Measurements from ENCODE around the gene SPANXB1.
"Not testable (repeated sequence)": the region's sequence is repeated elsewhere in the genome, so short reads cannot be mapped to it uniquely, and the experiment has no call there.

SPANXB1 gene, protein sequence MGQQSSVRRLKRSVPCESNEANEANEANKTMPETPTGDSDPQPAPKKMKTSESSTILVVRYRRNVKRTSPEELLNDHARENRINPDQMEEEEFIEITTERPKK

DNA sequence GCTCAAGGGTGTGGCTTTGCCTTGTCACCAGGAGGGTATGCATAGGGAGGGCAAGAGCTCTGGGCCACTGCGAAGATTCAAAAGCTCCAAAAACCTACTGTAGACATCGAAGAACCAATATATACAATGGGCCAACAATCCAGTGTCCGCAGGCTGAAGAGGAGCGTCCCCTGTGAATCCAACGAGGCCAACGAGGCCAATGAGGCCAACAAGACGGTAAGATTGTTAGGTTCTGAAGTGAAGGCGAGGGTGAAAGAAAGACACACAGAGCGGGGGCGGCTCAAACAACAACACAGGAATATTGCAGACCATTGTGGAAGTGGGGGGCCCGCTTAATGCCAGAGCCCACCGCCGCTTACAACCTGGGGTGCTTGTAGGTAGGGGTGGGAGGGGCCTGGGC, at the start of gene SPANXB1:
Gene SPANXB1 (plus strand): TSS at position 27 of the 400 bp plus-strand sequence. CDS start 100 bp downstream, at position 127.
- H3K27me3 ChIP-seq (ENCODE audit: control insufficient read depth in 1 of 2, insufficient read depth in 2 of 2, low read length in 2 of 2); H3K9ac ChIP-seq (ENCODE audit: low read length in 2 of 2); H3K27ac ChIP-seq (ENCODE audit: low read length); H3K4me3 ChIP-seq (ENCODE audit: low read length in 2 of 2); H3K9me3 ChIP-seq (ENCODE audit: control insufficient read depth in 2 of 2, low read length in 2 of 2); H3K4me1 ChIP-seq (ENCODE audit: control insufficient read depth, insufficient read depth, low read length); H3K36me3 ChIP-seq (ENCODE audit: control insufficient read depth in 2 of 2, insufficient read depth in 2 of 2, low read length in 2 of 2): not testable (repeated sequence)

DNA sequence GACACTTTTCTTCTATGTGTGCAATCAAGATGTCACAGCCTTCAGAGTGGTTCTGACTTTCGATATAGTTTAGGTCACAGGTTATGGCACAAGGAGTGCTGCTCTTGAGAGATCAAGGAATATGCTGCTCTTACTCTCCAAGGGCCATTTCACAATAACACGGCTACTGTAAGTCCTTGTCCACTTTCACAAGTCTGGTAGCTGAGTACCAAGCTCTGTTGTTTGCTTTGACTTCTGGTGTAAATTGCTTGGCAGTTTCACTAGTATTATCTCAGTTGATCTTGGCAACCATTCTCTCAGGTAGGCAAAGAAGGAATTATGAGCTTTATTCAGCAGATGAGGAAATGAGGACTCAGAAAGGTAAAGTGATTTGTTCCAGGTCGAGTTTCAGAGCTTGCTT, 35.4 kb upstream of the SPANXB1 start:
- H3K4me1 ChIP-seq (ENCODE audit: control insufficient read depth, insufficient read depth, low read length), result no peaks in the 10 kb centered on the region
- H3K27ac ChIP-seq (ENCODE audit: low read length), result no peak overlapping the region
- peaks cover 0 to 2% of the 10 kb centered on the region in 2 donors for H3K9me3 ChIP-seq (ENCODE audit: control insufficient read depth in 2 of 2, low read length in 2 of 2)
- H3K27me3 ChIP-seq (ENCODE audit: control insufficient read depth in 1 of 2, insufficient read depth in 2 of 2, low read length in 2 of 2), result no peaks in the 10 kb centered on the region
- H3K36me3 ChIP-seq (ENCODE audit: control insufficient read depth in 2 of 2, insufficient read depth in 2 of 2, low read length in 2 of 2), result no peaks in the 10 kb centered on the region
- H3K4me3 ChIP-seq (ENCODE audit: low read length in 2 of 2), result no peak overlapping the region
- no peak overlapping the region for H3K9ac ChIP-seq (ENCODE audit: low read length in 2 of 2)

DNA sequence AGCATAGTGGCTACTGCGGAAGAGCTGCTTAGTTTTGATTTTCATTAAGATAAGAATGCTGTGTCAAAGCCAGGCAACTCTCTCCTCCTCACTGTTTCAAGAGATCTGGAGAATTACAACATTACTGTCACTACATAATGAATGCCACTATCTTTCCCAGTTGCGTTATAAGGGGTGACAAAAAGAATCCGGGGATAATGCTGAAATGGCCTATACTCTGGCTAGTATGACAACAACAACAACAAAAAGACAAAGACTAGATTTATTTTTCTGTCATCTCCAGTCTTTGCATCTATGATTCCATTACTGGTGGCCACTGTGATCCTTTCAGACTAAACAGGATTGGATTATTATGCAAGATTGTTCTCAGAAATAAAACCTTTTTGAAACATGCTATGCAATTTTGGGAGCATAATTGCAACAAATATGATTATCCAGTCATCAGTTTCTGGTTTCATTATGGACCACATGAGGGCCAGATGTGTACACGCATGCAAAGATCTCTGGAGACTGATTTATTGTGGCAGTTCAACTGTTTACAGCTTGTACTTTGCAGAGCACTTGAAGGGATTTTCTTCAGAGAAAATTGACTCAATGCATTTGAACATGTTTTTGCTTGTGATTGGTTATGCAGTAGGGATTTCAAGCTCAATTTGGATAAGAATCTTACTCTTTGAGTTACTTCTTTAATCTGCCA, 31.1 kb upstream of the SPANXB1 start:
- Histone ChIP-seq H3K9ac (ENCODE audit: low read length in 2 of 2) (no peak overlapping the region), H3K9me3 (ENCODE audit: control insufficient read depth in 2 of 2, low read length in 2 of 2) (peaks cover 0 to 2% of the 10 kb centered on the region in 2 donors), H3K4me1 (ENCODE audit: control insufficient read depth, insufficient read depth, low read length) (no peaks in the 10 kb centered on the region), H3K36me3 (ENCODE audit: control insufficient read depth in 2 of 2, insufficient read depth in 2 of 2, low read length in 2 of 2) (no peaks in the 10 kb centered on the region), H3K4me3 (ENCODE audit: low read length in 2 of 2) (no peak overlapping the region), H3K27me3 (ENCODE audit: control insufficient read depth in 1 of 2, insufficient read depth in 2 of 2, low read length in 2 of 2) (no peaks in the 10 kb centered on the region), H3K27ac (ENCODE audit: low read length) (no peak overlapping the region)

DNA sequence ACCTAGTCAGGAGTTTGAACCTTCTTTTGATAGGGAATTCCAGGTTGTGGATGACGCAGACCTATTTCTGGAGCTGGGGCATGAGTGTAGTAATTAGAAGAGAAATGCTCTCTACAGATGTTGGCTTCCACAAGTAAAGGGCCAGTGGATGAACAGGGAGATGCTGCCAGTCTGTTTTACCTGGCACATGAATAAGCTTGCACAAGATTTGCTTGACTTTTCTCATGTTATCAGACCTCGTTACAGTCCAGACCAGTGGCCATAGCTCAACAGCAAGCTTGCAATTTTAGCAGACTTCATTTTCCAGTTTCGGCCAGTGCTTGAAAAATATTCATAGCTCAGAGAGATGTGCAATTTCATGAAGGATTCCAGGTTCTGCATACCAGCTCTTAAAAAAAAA, 26.9 kb upstream of the SPANXB1 start:
- Histone ChIP-seq H3K9ac (ENCODE audit: low read length in 2 of 2) (no peak overlapping the region), H3K4me3 (ENCODE audit: low read length in 2 of 2) (no peak overlapping the region), H3K27ac (ENCODE audit: low read length) (no peak overlapping the region), H3K4me1 (ENCODE audit: control insufficient read depth, insufficient read depth, low read length) (no peaks in the 10 kb centered on the region), H3K27me3 (ENCODE audit: control insufficient read depth in 1 of 2, insufficient read depth in 2 of 2, low read length in 2 of 2) (peaks cover 0 to 1% of the 10 kb centered on the region in 2 donors), H3K9me3 (ENCODE audit: control insufficient read depth in 2 of 2, low read length in 2 of 2) (no peaks in the 10 kb centered on the region), H3K36me3 (ENCODE audit: control insufficient read depth in 2 of 2, insufficient read depth in 2 of 2, low read length in 2 of 2) (no peaks in the 10 kb centered on the region)

DNA sequence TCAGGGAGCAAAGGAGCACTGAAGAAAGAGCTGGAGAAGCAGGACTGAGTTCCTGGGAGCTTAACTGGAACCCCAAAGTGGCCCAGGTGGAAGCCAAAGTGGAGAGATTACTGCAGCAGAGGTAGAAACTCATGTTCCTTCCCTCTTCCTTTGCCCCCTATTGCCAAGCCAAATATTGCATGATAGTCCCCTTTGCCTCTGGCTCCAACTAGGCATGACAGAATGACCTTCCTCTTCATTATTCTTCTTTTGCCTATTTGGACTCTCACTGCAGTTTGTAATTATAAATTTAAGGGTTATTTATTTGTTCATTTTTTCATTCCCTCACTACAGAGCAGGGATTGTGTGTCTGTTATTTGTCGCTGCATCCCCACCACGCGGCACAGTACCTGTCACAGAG, 22.1 kb upstream of the SPANXB1 start:
- H3K27me3 ChIP-seq (ENCODE audit: control insufficient read depth in 1 of 2, insufficient read depth in 2 of 2, low read length in 2 of 2), result peaks cover 0 to 2% of the 10 kb centered on the region in 2 donors
- H3K4me3 ChIP-seq (ENCODE audit: low read length in 2 of 2), result no peak overlapping the region

DNA sequence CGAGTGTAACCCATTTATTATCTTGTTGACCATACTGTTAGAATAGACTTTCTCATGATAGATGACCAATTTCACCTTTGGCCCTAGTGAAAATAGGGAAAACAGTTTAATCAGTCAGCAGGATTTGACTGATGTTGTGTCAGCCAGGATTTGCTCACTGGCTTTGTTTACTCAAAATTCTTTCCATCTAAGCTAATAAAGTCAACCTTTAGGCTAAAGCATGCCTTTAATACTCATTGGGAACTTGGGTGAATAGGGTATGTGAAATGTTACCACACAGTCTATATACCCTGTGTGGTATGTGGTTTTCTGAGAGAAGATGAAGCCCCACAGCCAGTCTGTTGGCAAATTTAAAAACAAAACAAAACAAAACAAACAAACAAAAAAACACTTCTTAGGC, 18.7 kb upstream of the SPANXB1 start:
- H3K27me3 ChIP-seq (ENCODE audit: control insufficient read depth in 1 of 2, insufficient read depth in 2 of 2, low read length in 2 of 2), result peaks cover 0 to 2% of the 10 kb centered on the region in 2 donors
- H3K9me3 ChIP-seq (ENCODE audit: control insufficient read depth in 2 of 2, low read length in 2 of 2), result no peaks in the 10 kb centered on the region
- no peaks in the 10 kb centered on the region for H3K36me3 ChIP-seq (ENCODE audit: control insufficient read depth in 2 of 2, insufficient read depth in 2 of 2, low read length in 2 of 2)
- no peaks in the 10 kb centered on the region for H3K4me1 ChIP-seq (ENCODE audit: control insufficient read depth, insufficient read depth, low read length)
- no peak overlapping the region for H3K4me3 ChIP-seq (ENCODE audit: low read length in 2 of 2)
- H3K9ac ChIP-seq (ENCODE audit: low read length in 2 of 2), result no peak overlapping the region
- H3K27ac ChIP-seq (ENCODE audit: low read length), result no peak overlapping the region

More for the DNA sequence above, 22.1 kb upstream of the SPANXB1 start:
- H3K27ac ChIP-seq (ENCODE audit: low read length), result no peak overlapping the region
- no peaks in the 10 kb centered on the region for H3K36me3 ChIP-seq (ENCODE audit: control insufficient read depth in 2 of 2, insufficient read depth in 2 of 2, low read length in 2 of 2)
- no peak overlapping the region for H3K9ac ChIP-seq (ENCODE audit: low read length in 2 of 2)
- no peaks in the 10 kb centered on the region for H3K4me1 ChIP-seq (ENCODE audit: control insufficient read depth, insufficient read depth, low read length)
- no peaks in the 10 kb centered on the region for H3K9me3 ChIP-seq (ENCODE audit: control insufficient read depth in 2 of 2, low read length in 2 of 2)

DNA sequence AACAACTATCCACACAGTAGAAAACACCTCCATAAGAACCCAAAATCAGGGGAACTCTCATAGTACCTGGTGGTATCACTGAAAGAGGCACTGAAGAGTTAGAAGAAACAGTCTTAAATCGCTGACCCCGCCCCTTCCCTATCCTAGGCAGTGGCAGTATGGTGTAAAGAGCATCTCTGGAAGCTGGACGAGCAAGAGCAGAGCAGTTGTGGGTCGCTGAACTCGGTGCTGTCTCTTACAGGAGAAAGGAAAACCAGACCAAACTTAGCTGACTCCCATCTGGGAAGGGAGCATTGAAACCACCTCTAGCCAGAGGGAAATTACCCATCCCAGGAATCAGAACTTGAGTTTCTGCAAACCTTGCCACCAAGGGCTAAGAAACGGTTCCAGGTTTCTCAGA, 2.8 kb downstream of the SPANXB1 start:
- not testable (repeated sequence) for H3K9ac ChIP-seq (ENCODE audit: low read length in 2 of 2); H3K27ac ChIP-seq (ENCODE audit: low read length); H3K4me1 ChIP-seq (ENCODE audit: control insufficient read depth, insufficient read depth, low read length); H3K27me3 ChIP-seq (ENCODE audit: control insufficient read depth in 1 of 2, insufficient read depth in 2 of 2, low read length in 2 of 2); H3K36me3 ChIP-seq (ENCODE audit: control insufficient read depth in 2 of 2, insufficient read depth in 2 of 2, low read length in 2 of 2); H3K4me3 ChIP-seq (ENCODE audit: low read length in 2 of 2); H3K9me3 ChIP-seq (ENCODE audit: control insufficient read depth in 2 of 2, low read length in 2 of 2)

DNA sequence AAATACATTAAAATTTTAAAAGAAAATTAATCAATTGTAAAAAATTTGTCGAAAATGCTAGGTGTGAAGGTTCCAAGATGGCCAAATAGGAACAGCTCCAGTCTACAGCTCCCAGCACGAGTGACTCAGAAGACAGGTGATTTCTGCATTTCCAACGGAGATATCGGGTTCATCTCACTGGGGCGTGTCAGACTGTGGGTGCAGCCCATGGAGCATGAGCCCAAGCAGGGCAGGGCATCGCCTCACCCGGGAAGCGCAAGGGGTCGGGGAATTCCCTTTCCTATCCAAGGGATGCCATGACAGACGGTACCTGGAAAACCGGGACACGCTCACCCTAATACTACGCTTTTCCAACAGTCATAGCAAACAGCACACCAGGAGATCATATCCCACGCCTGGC, 41.9 kb downstream of the SPANXB1 start:
- H3K36me3 ChIP-seq (ENCODE audit: control insufficient read depth in 2 of 2, insufficient read depth in 2 of 2, low read length in 2 of 2); H3K9me3 ChIP-seq (ENCODE audit: control insufficient read depth in 2 of 2, low read length in 2 of 2); H3K27me3 ChIP-seq (ENCODE audit: control insufficient read depth in 1 of 2, insufficient read depth in 2 of 2, low read length in 2 of 2); H3K4me1 ChIP-seq (ENCODE audit: control insufficient read depth, insufficient read depth, low read length); H3K27ac ChIP-seq (ENCODE audit: low read length); H3K9ac ChIP-seq (ENCODE audit: low read length in 2 of 2); H3K4me3 ChIP-seq (ENCODE audit: low read length in 2 of 2): not testable (repeated sequence)

DNA sequence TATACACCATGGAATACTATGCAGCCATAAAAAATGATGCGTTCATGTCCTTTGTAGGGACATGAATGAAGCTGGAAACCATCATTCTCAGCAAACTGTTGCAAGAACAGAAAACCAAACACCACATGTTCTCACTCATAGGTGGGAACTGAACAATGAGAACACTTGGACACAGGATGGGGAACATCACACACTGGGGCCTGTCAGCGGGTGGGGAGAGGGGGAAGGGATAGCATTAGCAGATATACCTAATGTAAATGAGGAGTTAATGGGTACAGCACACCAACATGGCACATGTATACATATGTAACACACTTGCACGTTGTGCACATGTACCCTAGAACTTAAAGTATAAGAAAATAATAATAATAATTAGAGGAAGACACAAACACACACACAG, 47.5 kb downstream of the SPANXB1 start:
- H3K27me3 ChIP-seq (ENCODE audit: control insufficient read depth in 1 of 2, insufficient read depth in 2 of 2, low read length in 2 of 2); H3K36me3 ChIP-seq (ENCODE audit: control insufficient read depth in 2 of 2, insufficient read depth in 2 of 2, low read length in 2 of 2); H3K9me3 ChIP-seq (ENCODE audit: control insufficient read depth in 2 of 2, low read length in 2 of 2); H3K4me1 ChIP-seq (ENCODE audit: control insufficient read depth, insufficient read depth, low read length); H3K4me3 ChIP-seq (ENCODE audit: low read length in 2 of 2); H3K9ac ChIP-seq (ENCODE audit: low read length in 2 of 2); H3K27ac ChIP-seq (ENCODE audit: low read length): not testable (repeated sequence)

DNA sequence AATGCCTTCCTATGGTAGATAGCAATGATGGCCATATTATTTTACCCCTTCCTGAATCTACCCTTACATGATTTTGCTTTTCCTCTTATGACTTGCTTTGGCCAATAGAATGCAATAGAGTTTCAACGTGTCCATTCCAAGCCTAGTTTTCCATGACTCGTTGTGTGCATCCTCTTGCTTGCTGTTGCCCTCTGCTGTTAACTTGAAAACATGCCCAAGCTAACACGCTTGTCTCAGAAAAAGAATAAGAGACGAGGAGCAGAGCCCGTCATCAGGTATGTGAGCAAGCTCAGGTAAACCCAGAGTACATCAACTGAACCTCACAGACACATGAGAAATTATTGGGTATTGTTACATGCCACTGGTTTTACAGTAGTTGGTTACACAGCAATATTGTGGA, 49.7 kb downstream of the SPANXB1 start:
- not testable (repeated sequence) for H3K4me3 ChIP-seq (ENCODE audit: low read length in 2 of 2); H3K27ac ChIP-seq (ENCODE audit: low read length); H3K4me1 ChIP-seq (ENCODE audit: control insufficient read depth, insufficient read depth, low read length); H3K27me3 ChIP-seq (ENCODE audit: control insufficient read depth in 1 of 2, insufficient read depth in 2 of 2, low read length in 2 of 2); H3K36me3 ChIP-seq (ENCODE audit: control insufficient read depth in 2 of 2, insufficient read depth in 2 of 2, low read length in 2 of 2); H3K9ac ChIP-seq (ENCODE audit: low read length in 2 of 2); H3K9me3 ChIP-seq (ENCODE audit: control insufficient read depth in 2 of 2, low read length in 2 of 2)
